ENCODE measurements around the gene CENPX. TPM values are rescaled to one million over a fixed set of nuclear protein-coding genes. Genes with fewer than 3 reads are reported as not detected.

The CENPX gene
- total and polyA plus RNA-seq, 2 of the 13 experiments (the other 11 are each of a cell fraction or from before 2014, with no cell fraction given), result 92.7 to 170 TPM

DNA sequence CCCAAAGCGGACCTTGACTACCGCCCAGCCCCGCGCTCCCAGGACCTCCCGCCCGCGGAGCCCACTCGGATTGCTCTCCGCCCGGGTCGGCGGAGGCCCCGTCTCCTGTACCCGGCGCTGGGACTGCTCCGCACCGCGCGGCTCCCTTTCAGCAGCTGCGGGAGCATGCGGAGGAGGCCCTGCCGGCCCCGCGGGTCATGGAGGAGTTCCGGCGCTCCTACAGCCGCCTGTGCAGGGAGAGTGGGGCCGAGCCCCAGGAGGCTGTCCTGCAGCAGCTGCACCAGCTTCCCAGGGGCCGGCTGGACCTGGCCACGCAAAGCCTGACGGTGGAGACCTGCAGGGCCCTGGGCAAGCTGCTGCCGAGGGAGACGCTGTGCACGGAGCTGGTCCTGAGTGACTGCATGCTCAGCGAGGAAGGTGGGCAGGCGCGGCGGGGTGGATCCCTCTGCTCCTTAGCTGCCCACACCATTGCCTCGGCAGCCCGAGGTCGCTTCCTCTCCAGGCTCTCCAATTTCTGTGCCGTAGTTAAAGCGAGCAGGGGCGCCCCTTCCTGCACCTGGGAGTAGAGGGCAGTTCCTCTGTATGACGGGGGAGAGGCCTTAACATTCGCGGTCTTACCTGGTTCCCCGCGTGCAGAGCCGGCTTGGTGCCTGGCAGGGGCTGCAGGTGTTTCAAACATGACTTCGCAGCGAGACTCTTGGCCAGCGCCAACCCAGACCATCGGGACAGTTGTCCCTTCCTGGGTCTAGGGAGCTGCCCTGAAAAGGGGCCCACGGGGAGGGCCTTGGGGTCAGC is 966 bp upstream of the CENPX start (continued):
- TF ChIP-seq, protein P1, sequence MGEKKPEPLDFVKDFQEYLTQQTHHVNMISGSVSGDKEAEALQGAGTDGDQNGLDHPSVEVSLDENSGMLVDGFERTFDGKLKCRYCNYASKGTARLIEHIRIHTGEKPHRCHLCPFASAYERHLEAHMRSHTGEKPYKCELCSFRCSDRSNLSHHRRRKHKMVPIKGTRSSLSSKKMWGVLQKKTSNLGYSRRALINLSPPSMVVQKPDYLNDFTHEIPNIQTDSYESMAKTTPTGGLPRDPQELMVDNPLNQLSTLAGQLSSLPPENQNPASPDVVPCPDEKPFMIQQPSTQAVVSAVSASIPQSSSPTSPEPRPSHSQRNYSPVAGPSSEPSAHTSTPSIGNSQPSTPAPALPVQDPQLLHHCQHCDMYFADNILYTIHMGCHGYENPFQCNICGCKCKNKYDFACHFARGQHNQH (CRISPR knock-in tag; IDR thresholded peaks at IDR 0.05), result peak; percentile 33; the same call in 1 of the 2 replicates
- TF ChIP-seq PAF1 (CRISPR knock-in tag; IDR thresholded peaks at IDR 0.05) (no peak), NBN (conservative IDR thresholded peaks at IDR 0.05) (no peak), ZKSCAN1 (IDR thresholded peaks at IDR 0.05; ENCODE audit: low read length) (no peak), SMAD3 (CRISPR knock-in tag; IDR thresholded peaks at IDR 0.05) (0 out of 2 replicates have a peak, but pooled peaks have one; percentile 23), TSC22D2 (CRISPR knock-in tag; IDR thresholded peaks at IDR 0.05; ENCODE audit: borderline replicate concordance) (no peak), ZBTB21 (CRISPR knock-in tag; IDR thresholded peaks at IDR 0.05) (no peak), TEAD3 (CRISPR knock-in tag; optimal IDR thresholded peaks at IDR 0.05; ENCODE audit: borderline replicate concordance) (no peak), ZNF660 (CRISPR knock-in tag; IDR thresholded peaks at IDR 0.05; ENCODE audit: borderline replicate concordance, low read depth) (no peak), ZNF570 (CRISPR knock-in tag; IDR thresholded peaks at IDR 0.05; ENCODE audit: borderline replicate concordance) (0 out of 2 replicates have a peak, but pooled peaks have one; percentile 62), GABPA (IDR thresholded peaks at IDR 0.05; ENCODE audit: low read depth, low read length) (no peak), GABPA (CRISPR knock-in tag; IDR thresholded peaks at IDR 0.05; ENCODE audit: low read depth) (no peak), ZNF652 (CRISPR knock-in tag; IDR thresholded peaks at IDR 0.05; ENCODE audit: borderline replicate concordance, low read depth) (no peak), NRL (CRISPR knock-in tag; IDR thresholded peaks at IDR 0.05; ENCODE audit: borderline replicate concordance) (peak; percentile 62; the same call in 1 of the 2 replicates), MED8 (CRISPR knock-in tag; IDR thresholded peaks at IDR 0.05; ENCODE audit: insufficient replicate concordance) (no peak), ZMYM4 (CRISPR knock-in tag; IDR thresholded peaks at IDR 0.05) (peak; percentile 11; the same call in 1 of the 2 replicates), ZNF232 (CRISPR knock-in tag; IDR thresholded peaks at IDR 0.05; ENCODE audit: borderline replicate concordance) (no peak)
- TF ChIP-seq, protein P2, sequence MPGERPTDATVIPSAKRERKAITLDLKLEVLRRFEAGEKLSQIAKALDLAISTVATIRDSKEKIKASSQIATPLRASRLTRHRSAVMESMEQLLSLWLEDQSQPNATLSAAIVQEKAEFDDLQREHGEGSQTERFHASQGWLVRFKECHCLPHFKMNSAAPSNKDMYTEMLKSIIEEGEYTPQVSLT (CRISPR knock-in tag; IDR thresholded peaks at IDR 0.05; ENCODE audit: borderline replicate concordance, low read depth), result no peak
- TF ChIP-seq, protein P3, sequence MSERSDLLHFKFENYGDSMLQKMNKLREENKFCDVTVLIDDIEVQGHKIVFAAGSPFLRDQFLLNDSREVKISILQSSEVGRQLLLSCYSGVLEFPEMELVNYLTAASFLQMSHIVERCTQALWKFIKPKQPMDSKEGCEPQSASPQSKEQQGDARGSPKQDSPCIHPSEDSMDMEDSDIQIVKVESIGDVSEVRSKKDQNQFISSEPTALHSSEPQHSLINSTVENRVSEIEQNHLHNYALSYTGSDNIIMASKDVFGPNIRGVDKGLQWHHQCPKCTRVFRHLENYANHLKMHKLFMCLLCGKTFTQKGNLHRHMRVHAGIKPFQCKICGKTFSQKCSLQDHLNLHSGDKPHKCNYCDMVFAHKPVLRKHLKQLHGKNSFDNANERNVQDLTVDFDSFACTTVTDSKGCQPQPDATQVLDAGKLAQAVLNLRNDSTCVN (CRISPR knock-in tag; IDR thresholded peaks at IDR 0.05; ENCODE audit: borderline replicate concordance), result peak; percentile 38; the same call in 1 of the 2 replicates
- TF ChIP-seq, protein P4, sequence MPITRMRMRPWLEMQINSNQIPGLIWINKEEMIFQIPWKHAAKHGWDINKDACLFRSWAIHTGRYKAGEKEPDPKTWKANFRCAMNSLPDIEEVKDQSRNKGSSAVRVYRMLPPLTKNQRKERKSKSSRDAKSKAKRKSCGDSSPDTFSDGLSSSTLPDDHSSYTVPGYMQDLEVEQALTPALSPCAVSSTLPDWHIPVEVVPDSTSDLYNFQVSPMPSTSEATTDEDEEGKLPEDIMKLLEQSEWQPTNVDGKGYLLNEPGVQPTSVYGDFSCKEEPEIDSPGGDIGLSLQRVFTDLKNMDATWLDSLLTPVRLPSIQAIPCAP (CRISPR knock-in tag; IDR thresholded peaks at IDR 0.05; ENCODE audit: low read depth), result no peak
- TF ChIP-seq, protein P5, sequence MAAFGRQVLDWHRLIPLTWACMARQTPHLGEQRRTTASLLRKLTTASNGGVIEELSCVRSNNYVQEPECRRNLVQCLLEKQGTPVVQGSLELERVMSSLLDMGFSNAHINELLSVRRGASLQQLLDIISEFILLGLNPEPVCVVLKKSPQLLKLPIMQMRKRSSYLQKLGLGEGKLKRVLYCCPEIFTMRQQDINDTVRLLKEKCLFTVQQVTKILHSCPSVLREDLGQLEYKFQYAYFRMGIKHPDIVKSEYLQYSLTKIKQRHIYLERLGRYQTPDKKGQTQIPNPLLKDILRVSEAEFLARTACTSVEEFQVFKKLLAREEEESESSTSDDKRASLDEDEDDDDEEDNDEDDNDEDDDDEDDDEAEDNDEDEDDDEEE (CRISPR knock-in tag; IDR thresholded peaks at IDR 0.05), result peak; percentile 85; the same call in 1 of the 2 replicates
- TF ChIP-seq, protein P6, sequence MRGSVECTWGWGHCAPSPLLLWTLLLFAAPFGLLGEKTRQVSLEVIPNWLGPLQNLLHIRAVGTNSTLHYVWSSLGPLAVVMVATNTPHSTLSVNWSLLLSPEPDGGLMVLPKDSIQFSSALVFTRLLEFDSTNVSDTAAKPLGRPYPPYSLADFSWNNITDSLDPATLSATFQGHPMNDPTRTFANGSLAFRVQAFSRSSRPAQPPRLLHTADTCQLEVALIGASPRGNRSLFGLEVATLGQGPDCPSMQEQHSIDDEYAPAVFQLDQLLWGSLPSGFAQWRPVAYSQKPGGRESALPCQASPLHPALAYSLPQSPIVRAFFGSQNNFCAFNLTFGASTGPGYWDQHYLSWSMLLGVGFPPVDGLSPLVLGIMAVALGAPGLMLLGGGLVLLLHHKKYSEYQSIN (CRISPR knock-in tag; IDR thresholded peaks at IDR 0.05; ENCODE audit: borderline replicate concordance), result no peak

All from HepG2 (cell line).